GM20000 (cell line): ENCODE measurements around the gene TRANK1.
A peak's percentile ranks its signal among the peaks of the same experiment; 100 is the strongest.

Source experiments
- DNase-seq: peaks from one replicate; pipeline ENCODE4 v3.0.0; 2012; ENCODE audit warnings: low spot score
- TF ChIP-seq, protein P1 (sequence below): IDR thresholded peaks from 2 replicates; pipeline ENCODE4 v1.5.1; 2012; ENCODE audit warnings: mild to moderate bottlenecking, control low read depth; ENCODE audit errors: extremely low read depth, missing control alignments

TRANK1 gene

DNA sequence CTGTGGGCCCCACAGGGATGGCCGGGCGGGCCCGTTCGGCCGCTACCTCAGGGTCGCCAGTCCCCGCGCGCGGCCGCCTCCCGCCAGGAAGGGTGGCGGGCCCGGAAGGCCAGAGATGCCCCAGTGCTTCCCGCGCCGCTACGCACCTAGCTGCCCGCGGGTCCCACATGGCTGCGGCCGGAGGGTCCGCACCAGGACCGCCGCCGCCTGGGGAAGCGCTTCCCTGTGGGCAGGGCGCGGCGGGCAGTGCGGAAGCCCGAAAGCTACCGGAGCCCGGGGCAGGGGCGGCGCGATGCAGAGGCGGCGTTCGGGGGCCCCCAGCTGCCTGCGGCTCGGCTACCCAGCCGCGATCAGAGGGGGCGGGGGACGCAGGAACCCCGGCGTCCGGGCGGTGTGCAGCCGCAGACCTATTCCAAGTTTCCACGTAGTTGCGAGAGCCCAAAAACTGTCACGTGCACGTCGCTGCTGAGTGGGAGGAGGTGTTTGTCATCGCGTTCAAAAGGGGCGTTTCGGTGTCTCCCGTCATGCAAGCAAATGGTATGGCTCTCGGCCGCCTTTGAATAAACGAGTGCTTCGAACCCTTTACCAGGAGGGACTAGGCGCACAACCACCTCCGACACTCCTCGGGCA is at the start of gene TRANK1:
Gene TRANK1 (minus strand): TSS at position 414 of the 630 bp plus-strand sequence. CDS start 245 bp downstream, at position 169.
- peak; percentile 80 for DNase-seq

DNA sequence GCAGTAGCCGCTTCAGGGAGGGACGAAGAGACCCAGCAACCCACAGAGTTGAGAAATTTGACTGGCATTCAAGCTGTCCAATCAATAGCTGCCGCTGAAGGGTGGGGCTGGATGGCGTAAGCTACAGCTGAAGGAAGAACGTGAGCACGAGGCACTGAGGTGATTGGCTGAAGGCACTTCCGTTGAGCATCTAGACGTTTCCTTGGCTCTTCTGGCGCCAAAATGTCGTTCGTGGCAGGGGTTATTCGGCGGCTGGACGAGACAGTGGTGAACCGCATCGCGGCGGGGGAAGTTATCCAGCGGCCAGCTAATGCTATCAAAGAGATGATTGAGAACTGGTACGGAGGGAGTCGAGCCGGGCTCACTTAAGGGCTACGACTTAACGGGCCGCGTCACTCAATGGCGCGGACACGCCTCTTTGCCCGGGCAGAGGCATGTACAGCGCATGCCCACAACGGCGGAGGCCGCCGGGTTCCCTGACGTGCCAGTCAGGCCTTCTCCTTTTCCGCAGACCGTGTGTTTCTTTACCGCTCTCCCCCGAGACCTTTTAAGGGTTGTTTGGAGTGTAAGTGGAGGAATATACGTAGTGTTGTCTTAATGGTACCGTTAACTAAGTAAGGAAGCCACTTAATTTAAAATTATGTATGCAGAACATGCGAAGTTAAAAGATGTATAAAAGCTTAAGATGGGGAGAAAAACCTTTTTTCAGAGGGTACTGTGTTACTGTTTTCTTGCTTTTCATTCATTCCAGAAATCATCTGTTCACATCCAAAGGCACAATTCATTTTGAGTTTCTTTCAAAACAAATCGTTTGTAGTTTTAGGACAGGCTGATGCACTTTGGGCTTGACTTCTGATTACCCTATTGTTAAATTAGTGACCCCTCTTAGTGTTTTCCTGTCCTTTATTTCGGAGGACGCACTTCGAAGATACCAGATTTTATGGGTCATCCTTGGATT is 48.8 kb upstream of the TRANK1 start, which contains the start of gene MLH1:
Gene MLH1 (plus strand): TSS at position 193 of the 958 bp plus-strand sequence. CDS start 30 bp downstream, at position 223.
- DNase-seq: peak; percentile 83
- TF ChIP-seq, protein P1, sequence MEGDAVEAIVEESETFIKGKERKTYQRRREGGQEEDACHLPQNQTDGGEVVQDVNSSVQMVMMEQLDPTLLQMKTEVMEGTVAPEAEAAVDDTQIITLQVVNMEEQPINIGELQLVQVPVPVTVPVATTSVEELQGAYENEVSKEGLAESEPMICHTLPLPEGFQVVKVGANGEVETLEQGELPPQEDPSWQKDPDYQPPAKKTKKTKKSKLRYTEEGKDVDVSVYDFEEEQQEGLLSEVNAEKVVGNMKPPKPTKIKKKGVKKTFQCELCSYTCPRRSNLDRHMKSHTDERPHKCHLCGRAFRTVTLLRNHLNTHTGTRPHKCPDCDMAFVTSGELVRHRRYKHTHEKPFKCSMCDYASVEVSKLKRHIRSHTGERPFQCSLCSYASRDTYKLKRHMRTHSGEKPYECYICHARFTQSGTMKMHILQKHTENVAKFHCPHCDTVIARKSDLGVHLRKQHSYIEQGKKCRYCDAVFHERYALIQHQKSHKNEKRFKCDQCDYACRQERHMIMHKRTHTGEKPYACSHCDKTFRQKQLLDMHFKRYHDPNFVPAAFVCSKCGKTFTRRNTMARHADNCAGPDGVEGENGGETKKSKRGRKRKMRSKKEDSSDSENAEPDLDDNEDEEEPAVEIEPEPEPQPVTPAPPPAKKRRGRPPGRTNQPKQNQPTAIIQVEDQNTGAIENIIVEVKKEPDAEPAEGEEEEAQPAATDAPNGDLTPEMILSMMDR: no peak

More for the DNA sequence above, at the start of gene TRANK1:
- TF ChIP-seq, protein P1: no peak

DNA sequence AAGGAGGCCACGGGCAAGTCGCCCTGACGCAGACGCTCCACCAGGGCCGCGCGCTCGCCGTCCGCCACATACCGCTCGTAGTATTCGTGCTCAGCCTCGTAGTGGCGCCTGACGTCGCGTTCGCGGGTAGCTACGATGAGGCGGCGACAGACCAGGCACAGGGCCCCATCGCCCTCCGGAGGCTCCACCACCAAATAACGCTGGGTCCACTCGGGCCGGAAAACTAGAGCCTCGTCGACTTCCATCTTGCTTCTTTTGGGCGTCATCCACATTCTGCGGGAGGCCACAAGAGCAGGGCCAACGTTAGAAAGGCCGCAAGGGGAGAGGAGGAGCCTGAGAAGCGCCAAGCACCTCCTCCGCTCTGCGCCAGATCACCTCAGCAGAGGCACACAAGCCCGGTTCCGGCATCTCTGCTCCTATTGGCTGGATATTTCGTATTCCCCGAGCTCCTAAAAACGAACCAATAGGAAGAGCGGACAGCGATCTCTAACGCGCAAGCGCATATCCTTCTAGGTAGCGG is 48.0 kb upstream of the TRANK1 start, which contains the start of gene EPM2AIP1:
Gene EPM2AIP1 (minus strand): TSS at position 326 of the 520 bp plus-strand sequence. CDS start 54 bp downstream, at position 272.
- DNase-seq: peak; percentile 94
- TF ChIP-seq, protein P1: peak; percentile 16

DNA sequence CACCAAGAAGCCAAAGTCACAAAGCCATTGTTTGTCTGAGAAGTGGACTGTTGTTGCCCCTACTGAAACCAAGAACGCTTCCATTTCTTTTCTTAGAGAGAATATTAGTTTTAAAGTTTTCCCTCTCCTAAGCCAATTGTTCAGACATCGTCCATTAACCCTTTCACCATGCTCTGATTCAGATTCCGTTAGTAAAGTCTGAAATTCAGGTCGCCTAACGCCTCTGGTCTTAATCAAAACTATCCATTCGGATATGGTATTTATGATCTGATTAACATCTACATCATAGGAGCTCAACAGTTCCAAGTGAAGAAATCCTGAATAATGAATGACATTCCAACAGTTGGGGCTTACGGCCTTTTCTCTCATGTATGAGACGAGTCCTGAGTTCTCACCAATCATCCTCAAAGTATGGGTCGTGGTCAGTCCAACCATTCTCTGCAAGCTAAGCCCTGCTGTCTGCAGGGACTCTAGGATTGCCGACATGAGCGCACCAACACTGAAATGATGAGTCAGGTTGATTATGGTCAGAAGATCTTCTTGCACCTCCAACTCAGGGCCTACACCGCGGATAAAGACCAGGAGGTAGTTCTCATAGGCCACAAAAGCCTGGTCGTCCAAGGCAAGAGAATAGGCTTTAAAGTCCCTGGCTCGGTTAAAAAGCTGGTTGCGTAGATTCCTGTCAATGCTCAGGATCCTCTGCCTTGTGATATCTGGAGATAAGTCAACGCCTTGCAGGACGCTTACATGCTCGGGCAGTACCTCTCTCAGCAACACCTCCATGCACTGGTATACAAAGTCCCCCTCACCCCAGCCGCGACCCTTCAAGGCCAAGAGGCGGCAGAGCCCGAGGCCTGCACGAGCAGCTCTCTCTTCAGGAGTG is 47.3 kb upstream of the TRANK1 start:
- DNase-seq: no peak
- TF ChIP-seq, protein P1: no peak

DNA sequence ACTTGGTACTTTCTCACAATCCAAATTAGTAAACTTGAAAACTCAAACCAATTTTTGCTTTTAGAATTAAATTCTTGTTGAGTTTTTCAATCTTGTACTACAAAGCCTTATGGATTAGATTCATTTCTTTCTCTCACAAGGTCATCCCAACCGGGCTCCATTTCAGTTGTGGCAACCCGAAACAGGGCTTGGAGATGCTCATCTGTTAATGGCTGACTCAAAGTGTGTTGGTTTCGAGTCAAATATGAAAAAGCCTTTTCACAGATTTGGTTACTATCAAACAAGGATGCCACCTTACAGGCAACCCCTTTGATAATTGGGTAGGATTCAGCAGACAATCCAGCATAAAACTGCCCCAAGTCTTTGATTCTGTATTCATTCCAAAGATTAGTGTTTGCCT is 46.3 kb upstream of the TRANK1 start:
- TF ChIP-seq, protein P1: no peak
- DNase-seq: no peak

DNA sequence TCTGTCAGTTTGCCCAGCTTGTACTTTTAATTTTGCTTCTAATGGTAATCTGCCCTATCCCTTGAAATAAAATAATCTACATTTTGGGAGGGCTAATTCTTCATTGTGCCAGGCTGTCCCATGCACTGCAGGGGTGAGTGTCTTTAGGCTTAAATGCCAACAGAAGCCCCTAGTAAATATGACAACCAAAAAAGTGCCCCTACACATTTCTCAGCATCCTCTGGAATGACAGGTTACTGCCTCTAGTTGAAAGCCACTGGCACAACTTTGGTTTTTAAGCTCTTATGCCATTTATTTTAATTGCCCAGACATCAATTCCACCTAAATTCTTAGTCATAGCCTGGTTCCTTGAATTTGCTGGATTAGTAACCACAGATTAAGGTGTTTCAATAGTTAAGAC is 44.7 kb upstream of the TRANK1 start:
- TF ChIP-seq, protein P1: no peak
- DNase-seq: no peak
